IMR-90 (cell line): Measurements from ENCODE around the gene HAAO.

ENCODE experiments used
- BHLHE40 ChIP-seq: fragments of 150-350 bp; IDR thresholded peaks from 2 replicates; pipeline ENCODE4 v1.6.1; 2016; ENCODE audit warnings: mild to moderate bottlenecking, low read depth, low read length
- CEBPB ChIP-seq: IDR thresholded peaks from 2 replicates; pipeline ENCODE4 v1.6.1; 2012; ENCODE audit warnings: low read depth, low read length, improper control_type of control experiment
- CTCF ChIP-seq: conservative IDR thresholded peaks from 2 replicates; pipeline ENCODE4 v1.5.1; 2012; ENCODE audit warnings: mild to moderate bottlenecking, low read depth, low read length, improper control_type of control experiment
- MAFK ChIP-seq: IDR thresholded peaks from 2 replicates; pipeline ENCODE4 v1.6.1; 2012; ENCODE audit warnings: low read depth, low read length, improper control_type of control experiment
- POLR2A ChIP-seq: IDR thresholded peaks from 2 replicates; pipeline ENCODE4 v1.6.1; 2012; ENCODE audit warnings: mild to moderate bottlenecking, low read depth, low read length
- RAD21 ChIP-seq: IDR thresholded peaks from 2 replicates; pipeline ENCODE4 v1.6.1; 2012; ENCODE audit warnings: low read length, improper control_type of control experiment
- RFX5 ChIP-seq: IDR thresholded peaks from 2 replicates; pipeline ENCODE4 v1.8.0; 2012; ENCODE audit warnings: low read depth, mild to moderate bottlenecking, low read length, moderate library complexity

- TF ChIP-seq CTCF (no peak), POLR2A (no peak), RFX5 (no peak), RAD21 (no peak), MAFK (no peak), BHLHE40 (no peak), CEBPB (no peak)
Measured at GRCh38 chr2:42784204-42784880, 8.0 kb downstream of the HAAO start.
